HG03108 (cell line): ENCODE data around the gene PHACTR2.

Experiments
- ATAC-seq: cut with Tn5 transposase; IDR thresholded peaks from one replicate; pipeline ENCODE4 v1.9.1; 2021; ENCODE audit warnings: moderate library complexity; ENCODE audit not compliant: unreplicated experiment

The PHACTR2 gene

DNA sequence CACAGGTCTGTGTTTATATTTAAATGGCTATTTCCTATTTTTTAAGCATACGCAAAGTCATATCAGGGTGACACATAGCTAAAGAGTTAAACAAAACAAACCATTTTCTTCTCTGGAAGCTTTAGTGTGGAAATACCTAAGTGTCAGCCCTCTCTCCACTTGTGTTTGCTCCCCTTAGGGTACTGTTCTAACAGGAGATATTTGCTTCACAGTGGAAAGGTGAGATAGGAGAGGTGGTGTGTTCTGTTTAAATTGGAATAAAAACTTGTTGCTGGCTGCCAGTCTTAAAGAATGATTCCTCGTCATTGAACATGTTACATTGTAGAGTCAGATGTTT is 18.9 kb downstream of the PHACTR2 start:
- ATAC-seq: no peak

GRCh38 chr6:143697076-143697800 is 19.5 kb downstream of the PHACTR2 start:
- ATAC-seq: no peak

DNA sequence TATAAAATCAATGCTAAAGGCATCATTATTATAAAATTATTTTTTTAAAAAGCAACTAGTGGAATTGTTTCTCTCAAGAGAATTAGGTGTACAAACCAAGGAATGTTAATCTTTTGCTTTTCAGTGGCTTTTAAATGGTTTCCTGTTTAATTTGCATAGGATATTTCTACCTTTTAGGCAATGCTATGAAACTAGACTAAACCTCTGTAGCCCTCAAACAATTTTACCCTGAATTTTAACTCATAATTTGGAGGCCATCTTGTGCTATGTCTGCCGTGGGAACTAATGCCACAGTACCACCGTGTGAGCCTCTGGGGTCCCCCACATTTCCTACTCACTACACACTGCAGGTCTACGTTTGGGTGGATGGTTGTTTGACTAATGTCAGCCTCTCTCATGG is 20.6 kb downstream of the PHACTR2 start:
- ATAC-seq: no peak

GRCh38 chr6:143698759-143699429 is 21.1 kb downstream of the PHACTR2 start:
- ATAC-seq: no peak

DNA sequence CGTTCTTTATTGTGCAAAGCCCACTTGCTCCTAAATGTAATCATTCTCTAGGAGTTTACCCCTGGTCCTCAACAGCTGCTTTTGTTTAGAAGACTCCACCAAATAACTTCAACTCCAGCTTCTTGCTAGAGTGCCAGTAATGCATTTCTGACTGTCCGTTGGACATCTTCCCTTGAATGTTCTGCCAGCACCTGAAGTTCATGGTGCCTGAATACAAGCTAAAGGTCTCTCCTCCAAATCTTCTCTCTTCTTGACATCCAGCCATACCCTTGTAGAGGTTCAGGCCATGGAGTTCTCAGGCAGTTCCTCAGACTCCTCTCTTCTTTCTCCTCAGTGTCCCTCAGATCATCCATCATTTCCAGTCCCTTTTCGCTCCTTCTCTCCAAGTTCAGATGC is 21.7 kb downstream of the PHACTR2 start:
- ATAC-seq: no peak

GRCh38 chr6:143700684-143701348 is 23.1 kb downstream of the PHACTR2 start:
- no peak for ATAC-seq

- ATAC-seq: no peak
These were observed 23.8 kb downstream of the PHACTR2 start for GRCh38 chr6:143701349-143702234.

DNA sequence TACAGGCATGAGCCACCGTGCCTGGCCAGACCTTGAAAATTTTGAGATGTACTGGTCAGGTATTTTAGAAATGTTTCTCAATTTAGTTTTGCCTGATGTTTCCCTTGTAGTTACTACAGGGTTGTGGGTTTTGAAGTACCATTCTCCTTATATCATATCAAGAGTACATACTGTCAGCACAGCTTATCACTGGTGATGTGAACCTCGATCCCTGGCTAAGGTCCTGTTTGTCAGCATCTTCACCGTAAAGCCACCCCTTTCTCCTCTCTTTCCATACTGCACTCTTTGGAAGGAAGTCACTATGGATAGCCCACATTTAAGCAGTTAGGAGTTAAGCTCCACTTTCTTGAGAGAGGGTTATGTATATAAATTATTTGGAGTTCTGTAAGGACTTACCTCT is 27.8 kb downstream of the PHACTR2 start:
- no peak for ATAC-seq

DNA sequence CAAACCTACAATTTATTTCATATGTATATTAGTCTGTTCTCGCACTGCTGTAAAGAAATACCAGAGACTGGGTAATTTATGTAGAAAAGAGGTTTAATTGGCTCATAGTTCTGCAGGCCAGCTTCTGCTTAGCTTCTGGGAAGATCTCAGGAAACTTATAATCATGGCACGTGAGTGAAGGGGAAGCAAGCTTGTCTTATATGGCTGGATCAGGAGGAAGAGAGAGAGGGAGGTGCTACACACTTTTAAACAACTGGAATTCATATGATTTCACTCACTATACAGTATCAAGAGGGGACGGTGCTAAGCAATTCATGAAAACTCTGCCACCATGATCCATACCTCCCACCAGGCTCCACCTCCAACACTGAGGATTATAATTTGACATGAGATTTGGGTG is 29.9 kb downstream of the PHACTR2 start:
- no peak for ATAC-seq

GRCh38 chr6:143708889-143709288 is 31.1 kb downstream of the PHACTR2 start:
- ATAC-seq: no peak

- no peak for ATAC-seq
These were observed 33.9 kb downstream of the PHACTR2 start for GRCh38 chr6:143711714-143712113.

GRCh38 chr6:143718472-143718871 is 40.7 kb downstream of the PHACTR2 start:
- ATAC-seq: no peak

GRCh38 chr6:143721642-143722041 is 43.9 kb downstream of the PHACTR2 start:
- ATAC-seq: no peak

- no peak for ATAC-seq
These were observed 47.1 kb downstream of the PHACTR2 start for GRCh38 chr6:143724876-143725275.

- no peak for ATAC-seq
These were observed 48.4 kb downstream of the PHACTR2 start for GRCh38 chr6:143726015-143726647.

GRCh38 chr6:143727035-143727434 is 49.3 kb downstream of the PHACTR2 start:
- ATAC-seq: no peak

DNA sequence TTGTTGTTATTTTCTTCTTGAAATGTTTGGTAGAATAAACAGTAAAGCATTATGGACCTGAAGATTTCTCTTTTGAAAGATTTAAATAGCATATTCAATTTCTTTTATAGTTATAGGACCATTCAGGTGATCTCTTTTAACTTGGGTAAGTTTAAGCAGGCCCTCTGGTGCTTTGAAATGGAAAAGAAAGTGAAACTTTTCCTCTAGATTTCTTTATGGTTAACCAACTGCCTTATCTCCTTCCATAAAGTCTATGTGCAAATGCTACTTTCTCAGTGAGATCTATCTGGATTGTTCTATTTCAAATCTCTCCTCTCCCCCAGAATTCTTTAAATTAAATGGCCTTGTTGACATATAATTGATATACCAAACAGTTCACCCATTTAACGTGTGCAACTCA is 54.0 kb downstream of the PHACTR2 start:
- ATAC-seq: no peak

- ATAC-seq: no peak
These were observed 54.8 kb downstream of the PHACTR2 start for GRCh38 chr6:143732536-143732935.

- no peak for ATAC-seq
These were observed 55.7 kb downstream of the PHACTR2 start for GRCh38 chr6:143733510-143733909.

DNA sequence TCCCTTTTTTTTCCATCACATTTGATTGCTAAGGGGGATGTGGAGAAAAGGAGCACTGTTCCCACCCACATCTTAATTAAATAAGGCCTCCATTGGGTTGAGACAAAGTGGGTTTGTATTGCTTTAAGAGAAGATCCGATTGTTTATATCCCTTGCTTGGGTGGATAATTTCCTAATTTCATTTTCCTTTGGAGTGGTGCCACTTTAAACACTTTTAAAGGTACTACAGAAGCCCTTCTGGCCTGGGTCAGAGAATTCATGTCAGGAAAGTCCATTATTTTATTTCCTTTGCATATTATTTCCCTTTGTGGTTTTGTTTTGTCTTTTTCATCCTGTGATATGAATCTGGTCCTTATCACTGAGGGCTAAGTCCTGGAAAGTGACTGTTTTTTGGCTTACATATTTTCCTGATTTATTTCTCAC is 56.9 kb downstream of the PHACTR2 start:
- no peak for ATAC-seq
